ENCODE data around the gene MEF2C.
A peak's percentile ranks its signal among the peaks of the same experiment; 100 is the strongest.
"Not testable (repeated sequence)": the region's sequence is repeated elsewhere in the genome, so short reads cannot be mapped to it uniquely, and the experiment has no call there.

The MEF2C gene

GRCh38 chr5:88861231-88861630 is 21.8 kb downstream of the MEF2C start:
- no peak for DNase-seq

DNA sequence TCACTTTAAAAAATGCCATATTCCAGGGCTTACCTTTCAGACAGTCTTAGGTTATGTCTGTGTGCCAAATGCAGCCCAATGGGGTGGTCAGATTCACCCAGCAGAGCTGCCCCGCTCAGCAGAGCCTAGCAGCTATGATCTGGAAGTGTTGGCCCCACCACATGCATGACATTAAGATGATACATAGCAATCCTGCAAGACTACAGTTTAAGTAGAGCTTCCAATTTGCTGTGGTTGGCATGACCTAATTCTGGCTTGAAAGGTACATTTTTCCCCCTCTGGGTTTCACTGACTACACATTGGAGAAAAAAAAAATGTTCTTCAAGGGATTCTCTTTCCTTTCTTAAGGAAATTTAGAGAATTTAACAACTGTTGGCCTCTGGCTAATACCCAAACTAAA is 22.5 kb downstream of the MEF2C start:
- peak; percentile 62 for DNase-seq

DNA sequence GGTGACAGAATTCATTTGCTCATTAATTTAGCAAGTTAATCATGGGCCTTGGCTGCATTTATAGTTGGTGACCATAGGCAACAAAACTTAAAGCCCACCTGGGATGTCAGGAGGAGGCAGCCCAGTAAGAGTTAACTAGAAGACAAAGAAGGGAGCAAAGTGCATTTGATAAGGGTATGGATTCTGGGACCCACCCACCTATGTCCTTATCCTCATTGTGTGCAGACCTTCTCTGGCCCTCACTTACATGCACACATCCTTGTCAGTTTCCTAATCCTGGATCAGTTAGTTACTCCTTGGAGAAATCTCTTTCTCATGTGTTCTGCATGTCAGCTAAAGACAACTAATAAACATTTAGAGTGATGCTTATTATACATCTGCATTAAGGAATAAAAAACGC is 24.6 kb downstream of the MEF2C start:
- no peak for DNase-seq

- not testable (repeated sequence) for DNase-seq
Measured at GRCh38 chr5:88856381-88856780, 26.6 kb downstream of the MEF2C start.

- no peak for DNase-seq
Measured at GRCh38 chr5:88854769-88855168, 28.2 kb downstream of the MEF2C start.

GRCh38 chr5:88847420-88847819 is 35.6 kb downstream of the MEF2C start:
- no peak for DNase-seq

- DNase-seq = no peak
Measured at GRCh38 chr5:88846434-88846833, 36.5 kb downstream of the MEF2C start.

DNA sequence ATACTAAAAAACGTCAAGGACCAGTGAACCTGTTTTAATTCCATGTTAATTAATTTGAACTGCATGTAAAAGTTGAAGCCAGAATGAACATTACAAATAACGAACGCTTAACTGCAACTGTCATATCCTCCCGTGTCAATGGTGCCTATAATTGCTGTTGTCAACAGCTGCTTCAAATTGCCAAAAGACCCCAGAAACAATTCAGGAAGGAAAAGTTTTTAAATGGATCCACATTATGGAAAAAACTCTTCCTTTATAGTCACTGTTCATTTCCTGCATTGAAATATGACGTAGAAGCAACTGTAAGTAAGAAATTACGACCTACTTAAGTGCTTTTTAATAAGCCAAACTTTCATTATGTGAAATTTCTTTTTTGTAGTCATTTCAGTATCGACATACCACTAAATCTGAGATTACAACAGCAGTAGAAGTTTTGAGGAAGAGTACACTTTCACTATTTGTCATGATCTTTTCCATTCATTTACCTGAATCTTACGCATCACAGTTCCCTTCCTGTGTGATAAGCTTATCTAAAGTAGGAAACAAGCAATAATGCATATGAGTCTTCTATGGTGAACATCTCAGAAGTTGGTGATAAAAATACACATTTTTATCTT is 37.8 kb downstream of the MEF2C start:
- no peak for DNase-seq

- no peak for DNase-seq
Measured at GRCh38 chr5:88842784-88843183, 40.2 kb downstream of the MEF2C start.

DNA sequence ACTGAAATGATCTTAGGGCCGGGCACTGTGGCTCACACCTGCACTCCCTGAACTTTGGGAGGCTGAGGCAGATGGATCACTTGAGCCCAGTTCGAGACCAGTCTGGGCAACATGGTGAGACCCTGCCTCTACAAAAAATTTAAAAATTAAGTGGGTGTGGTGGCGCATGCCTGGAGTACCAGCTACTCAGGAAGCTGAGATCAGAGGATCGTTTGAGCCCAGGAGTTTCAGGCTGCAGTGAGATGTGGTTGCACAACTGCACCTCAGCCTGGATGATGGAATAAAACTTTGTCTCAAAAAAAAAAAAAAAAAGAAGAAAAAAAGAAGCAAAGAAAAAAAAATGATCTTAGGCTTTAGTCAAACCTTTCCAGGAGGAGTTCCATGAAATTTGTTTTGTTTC is 41.8 kb downstream of the MEF2C start:
- DNase-seq = no peak

DNA sequence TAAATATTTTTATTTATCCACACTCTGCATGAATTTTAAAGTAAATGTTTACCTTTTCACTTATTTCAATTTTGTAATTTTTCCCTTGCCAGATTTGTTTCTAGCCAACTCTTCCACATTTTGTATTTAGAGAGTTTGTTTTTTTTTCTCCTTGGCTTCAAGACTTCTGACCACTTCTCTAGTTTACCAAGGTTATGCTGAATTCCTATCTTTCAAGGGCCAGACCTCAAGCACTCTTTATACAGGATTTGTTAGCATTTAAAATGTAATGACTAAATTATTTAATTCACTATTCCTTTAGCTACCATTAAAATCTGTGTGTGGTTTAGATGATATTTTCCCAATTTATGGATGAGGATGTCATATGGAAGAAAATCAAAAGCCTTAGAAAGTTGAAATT is 42.5 kb downstream of the MEF2C start:
- DNase-seq = no peak

DNA sequence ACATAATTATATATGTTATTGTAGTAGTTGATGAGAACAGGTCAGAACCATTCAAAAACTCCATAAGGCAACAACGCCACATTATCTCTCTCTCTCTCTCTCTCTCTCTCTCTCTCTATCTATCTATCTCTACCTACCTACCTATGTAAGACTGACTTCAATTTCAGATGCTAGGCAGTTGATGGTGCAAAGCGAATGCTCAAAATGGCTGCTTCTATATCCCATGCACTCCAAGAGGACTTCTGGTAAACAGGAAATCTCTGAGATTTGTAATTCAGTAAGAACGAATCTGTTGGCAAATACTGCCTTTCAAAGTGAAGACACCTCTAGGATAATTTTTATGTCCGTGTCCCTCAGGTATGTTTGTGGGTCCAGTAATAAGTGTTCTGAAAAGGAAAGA is 43.7 kb downstream of the MEF2C start:
- no peak for DNase-seq

DNA sequence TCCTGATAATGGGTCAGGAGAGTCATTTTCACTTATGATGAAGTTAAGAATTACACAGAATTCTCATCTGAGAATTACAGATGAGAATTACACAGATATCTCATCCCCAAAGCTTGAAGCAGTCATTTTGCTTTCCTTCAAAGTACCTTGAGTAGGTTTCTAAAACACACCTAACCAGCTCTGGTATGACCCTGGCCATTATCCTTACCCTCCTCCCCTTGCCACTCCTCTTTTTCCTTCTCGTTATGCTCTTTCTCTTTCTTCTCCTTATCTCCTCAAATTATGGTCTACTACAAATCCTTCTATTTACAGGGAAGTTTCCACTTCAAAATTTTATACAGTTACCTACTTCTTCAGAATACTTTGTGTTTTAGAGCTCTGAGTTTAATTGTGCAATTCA is 44.5 kb downstream of the MEF2C start:
- no peak for DNase-seq

- no peak for DNase-seq
Measured at GRCh38 chr5:88837817-88838216, 45.2 kb downstream of the MEF2C start.

GRCh38 chr5:88837222-88837621 is 45.8 kb downstream of the MEF2C start:
- DNase-seq = no peak

DNA sequence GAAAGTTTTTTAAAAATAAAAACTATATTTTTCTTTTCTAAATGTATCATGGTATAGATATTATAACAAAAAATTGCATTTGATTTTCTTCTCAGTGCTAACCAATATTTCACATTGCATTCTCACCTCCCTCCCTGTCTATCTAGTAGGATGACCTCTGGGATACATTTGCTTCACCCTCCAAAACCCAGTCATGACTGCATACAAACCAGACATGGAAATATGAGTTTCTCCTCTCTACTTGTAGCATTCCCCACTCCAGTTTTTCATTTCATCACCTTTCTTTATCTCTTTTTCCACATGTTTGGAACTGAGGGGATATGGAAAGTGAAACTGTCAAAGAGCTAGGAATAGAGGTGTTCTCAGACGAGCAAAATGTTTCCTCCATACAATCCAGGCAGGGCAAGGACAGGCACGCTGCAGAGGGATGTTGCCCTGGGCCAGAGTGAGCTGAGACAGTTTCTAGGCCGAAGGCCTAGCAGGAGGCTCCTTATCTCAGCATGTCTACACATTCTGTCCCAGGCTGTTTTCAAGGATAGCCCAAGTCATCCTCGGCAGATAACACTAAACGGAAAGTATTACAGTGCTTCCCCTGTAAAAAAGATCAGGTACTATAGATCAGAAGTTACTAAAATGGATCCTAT is 46.7 kb downstream of the MEF2C start:
- no peak for DNase-seq

DNA sequence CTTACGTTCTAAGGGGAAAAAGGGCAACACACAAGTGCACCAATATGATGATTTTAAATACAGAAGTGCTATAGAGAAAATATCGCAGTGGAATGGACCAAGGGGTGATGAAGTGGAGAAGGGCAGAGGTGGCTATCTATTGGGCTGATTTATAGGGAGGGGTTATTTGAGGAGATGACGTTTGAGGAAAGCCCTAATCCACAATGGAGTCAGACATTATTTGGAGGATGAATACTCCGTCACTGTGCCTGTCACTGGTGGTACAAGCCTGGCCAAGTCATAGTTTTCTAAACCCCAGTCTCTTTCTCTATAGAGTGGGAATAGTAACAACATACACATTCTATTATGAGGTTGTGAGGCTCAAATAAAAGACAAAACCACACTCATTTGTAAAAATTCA is 48.5 kb downstream of the MEF2C start:
- no peak for DNase-seq

DNA sequence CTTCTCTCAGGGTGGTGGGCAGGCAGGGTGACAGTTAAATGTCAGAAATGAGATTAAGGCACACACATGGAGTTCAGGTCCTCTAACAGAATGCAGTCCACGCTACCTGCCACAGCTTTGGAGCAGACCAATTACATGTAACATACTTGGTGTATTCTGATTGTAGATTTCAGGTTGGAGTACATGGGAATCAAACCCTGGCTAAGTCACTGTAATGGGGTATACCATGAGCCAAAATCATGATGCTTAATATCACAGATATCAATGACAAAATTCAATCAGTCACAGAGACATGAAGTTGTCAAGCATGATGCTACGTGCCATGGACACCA is 48.9 kb downstream of the MEF2C start:
- no peak for DNase-seq

DNA sequence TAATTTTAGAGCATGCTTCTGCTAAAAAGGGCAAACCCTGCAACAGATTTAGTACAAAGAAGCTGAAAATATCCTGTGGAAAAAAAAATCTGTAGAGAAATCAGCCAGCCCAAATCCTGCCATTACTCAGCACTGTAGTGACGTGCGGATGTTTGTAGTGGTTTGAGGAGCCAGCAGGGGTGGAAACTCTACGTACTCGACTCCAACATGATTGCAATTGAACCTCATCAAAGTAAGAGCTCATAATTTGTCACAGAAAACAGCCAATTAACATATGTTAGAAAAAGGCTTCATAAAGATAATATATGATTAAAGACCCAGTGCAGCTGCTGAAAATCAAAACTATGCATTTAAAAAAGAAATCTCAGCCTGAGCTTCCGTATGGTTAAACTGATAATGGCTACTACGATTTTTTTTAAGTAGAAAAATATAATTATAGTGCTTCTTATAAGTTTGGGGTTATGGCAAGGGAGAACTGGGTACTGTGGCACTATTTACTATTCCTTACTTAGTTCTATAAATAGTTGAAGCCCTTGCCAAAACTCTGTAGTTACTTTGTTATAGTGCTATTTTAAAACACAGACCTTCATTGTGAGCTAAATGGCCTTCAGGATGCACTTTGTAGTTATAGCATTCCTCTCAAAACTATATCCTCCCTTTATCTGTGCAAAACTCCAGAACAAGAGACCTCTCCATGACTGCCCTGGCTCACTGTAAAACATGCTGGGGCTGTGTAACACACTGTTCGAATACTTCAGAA is 49.4 kb downstream of the MEF2C start:
- DNase-seq = peak; percentile 69

DNA sequence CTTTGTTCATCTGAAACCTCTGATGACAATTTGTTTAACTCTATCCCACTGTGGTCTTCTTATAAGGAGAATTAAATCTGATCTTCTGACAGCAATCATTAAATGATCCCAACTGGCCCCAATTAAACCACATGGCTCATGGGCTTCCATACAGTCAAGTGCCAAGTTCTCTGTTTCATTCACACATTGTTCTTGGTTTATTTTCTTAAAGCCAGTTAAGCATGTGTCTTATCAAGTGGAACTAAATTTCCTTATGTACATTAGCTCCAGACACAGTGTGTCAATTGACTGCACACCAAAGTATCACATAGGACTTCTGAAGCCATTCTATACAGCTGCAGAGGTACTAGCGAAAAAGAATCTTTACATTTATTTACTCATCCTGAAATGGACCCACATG is 51.2 kb downstream of the MEF2C start:
- no peak for DNase-seq

DNA sequence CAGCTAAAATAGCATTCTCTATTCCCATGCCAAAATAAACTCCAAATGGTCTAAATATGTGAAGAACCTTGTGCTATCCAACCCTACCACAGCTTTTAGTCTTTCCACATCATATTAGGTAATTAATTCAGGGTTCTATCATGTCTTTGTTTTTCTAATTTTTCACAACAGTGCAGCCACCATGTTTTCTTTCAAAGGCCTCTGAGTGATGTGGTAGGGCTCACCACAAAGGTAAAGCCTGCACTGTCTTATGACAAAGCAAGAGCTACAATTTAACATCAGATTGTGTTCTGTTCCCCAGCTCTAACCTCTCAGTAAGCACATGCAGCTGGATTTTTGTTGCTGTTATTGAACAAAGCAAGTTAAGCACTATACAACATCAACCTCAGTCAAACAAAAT is 52.4 kb downstream of the MEF2C start:
- no peak for DNase-seq

DNA sequence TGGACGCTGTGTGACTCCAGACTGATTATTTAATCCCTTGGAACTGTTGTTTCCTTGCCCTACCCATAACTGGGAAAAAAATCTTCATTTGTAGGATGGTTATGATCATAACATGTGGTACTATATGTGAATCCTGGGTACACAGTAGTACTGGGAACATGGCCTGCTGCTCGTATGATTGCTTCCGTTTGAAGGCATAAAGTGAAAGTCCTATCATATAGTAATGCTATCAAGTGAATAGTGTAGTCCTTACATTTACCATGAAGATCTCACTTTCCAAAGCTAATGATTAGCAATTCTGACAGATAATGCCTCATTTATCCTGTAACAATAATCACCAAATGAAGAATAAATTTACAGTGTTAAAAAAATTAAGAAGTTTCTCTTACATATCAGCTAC is 53.2 kb downstream of the MEF2C start:
- DNase-seq = no peak

GRCh38 chr5:88829054-88829453 is 53.9 kb downstream of the MEF2C start:
- DNase-seq = no peak

GRCh38 chr5:88827997-88828396 is 55.0 kb downstream of the MEF2C start:
- DNase-seq = peak; percentile 29

Data from fibroblast of skin of scalp (primary cell).